ENCODE results near the gene MAPKAP1.

Gene MAPKAP1

DNA sequence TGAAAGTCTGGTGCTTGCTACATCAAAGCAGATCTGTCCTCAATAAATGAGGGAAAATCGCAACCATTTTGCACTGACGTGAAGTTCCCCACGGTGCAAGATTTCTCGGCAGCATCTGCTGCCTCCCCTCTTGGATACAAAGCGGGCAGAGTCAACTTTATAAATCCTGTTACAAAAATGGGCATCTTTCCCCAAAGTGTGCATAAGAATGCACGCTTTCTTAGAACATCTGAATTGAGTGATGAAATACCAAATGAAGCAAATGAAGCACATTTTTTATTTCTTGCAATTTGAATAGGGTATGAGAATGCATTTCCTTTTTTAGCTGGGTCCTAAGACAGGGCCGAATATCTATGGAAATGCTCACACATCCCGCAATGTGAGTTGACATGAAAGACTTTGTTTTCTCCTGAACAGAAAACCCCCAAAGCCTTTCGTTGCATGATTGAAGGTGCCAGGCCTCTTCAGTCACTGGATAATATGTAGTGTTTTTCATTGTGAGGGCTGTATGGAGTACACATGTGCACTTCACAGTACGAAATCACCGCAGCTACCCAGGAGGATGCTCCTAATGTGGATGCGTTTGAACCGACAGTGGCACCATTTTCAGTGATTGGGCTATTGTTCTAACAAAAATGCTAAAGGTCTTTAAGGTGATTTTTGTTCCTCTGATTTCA is 19.6 kb upstream of the MAPKAP1 start:
- no peak overlapping the region for H3K18ac ChIP-seq (ENCODE audit: low read length)
- no peaks in the 10 kb centered on the region for H3K36me3 ChIP-seq (ENCODE audit: control insufficient read depth, insufficient read depth, low read length)
- H4K8ac ChIP-seq (ENCODE audit: low read depth, low read length) = no peak overlapping the region
- H2AK5ac ChIP-seq (ENCODE audit: low read length) = no peak overlapping the region
- no peak overlapping the region for H3K4me3 ChIP-seq (ENCODE audit: low read length)
- no peak overlapping the region for H3K4ac ChIP-seq (ENCODE audit: low read depth, low read length)
- no peaks in the 10 kb centered on the region for H3K79me1 ChIP-seq (ENCODE audit: low read length)
- H2BK15ac ChIP-seq (replicated peaks; ENCODE audit: low read depth) = no peak overlapping the region
- H4K5ac ChIP-seq (ENCODE audit: low read length) = no peak overlapping the region
- no peak for DNase-seq
- no peaks in the 10 kb centered on the region for H3K79me2 ChIP-seq (ENCODE audit: control insufficient read depth, insufficient read depth, low read length)
- H3K27me3 ChIP-seq (ENCODE audit: insufficient read depth, low read length, poor library complexity) = no peaks in the 10 kb centered on the region
- no peak overlapping the region for H3K4me2 ChIP-seq (ENCODE audit: low read length)
- no peak overlapping the region for H2BK120ac ChIP-seq (ENCODE audit: low read depth, low read length)
- no peak overlapping the region for H3K56ac ChIP-seq (ENCODE audit: low read length)
- no peak overlapping the region for H2BK5ac ChIP-seq (ENCODE audit: low read length)
- H3K27ac ChIP-seq (ENCODE audit: low read depth, low read length) = no peak overlapping the region
- no CpG with 5 or more reads among the region's 13 CpGs for WGBS (ENCODE audit: extremely low coverage, insufficient coverage, low lambda C conversion rate)
- no peaks in the 10 kb centered on the region for H3K4me1 ChIP-seq (ENCODE audit: control insufficient read depth, low read depth, low read length)
- no peak overlapping the region for H3K23ac ChIP-seq (ENCODE audit: low read length)
- no peak overlapping the region for H3K9ac ChIP-seq (ENCODE audit: low read length)

DNA sequence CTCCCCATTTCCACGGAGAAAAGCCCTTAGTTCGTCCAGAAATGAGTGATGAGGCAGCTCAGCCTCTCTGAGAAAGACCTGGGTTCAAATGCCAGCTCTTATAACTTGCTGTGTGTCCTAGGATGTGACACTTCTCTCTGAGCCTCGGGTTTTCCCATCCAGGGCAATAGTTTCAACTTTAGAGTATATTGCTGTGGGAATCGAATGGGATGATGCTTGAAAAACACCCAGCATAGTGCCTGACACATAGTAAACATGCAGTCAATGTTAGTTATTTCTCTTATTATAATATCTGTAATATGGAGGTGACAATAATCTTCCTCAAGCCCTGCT is 430 bp upstream of the MAPKAP1 start:
- Histone ChIP-seq H2AK5ac (ENCODE audit: low read length) (no peak overlapping the region), H3K4me2 (ENCODE audit: low read length) (peak overlapping the region; percentile 9), H3K4ac (ENCODE audit: low read depth, low read length) (peak overlapping the region; percentile 2), H2BK5ac (ENCODE audit: low read length) (no peak overlapping the region), H3K23ac (ENCODE audit: low read length) (no peak overlapping the region), H3K9ac (ENCODE audit: low read length) (peak overlapping the region; percentile 61), H3K18ac (ENCODE audit: low read length) (peak overlapping the region; percentile 44), H3K27me3 (ENCODE audit: insufficient read depth, low read length, poor library complexity) (no peaks in the 10 kb centered on the region), H3K4me1 (ENCODE audit: control insufficient read depth, low read depth, low read length) (peaks cover 7% of the 10 kb centered on the region), H3K79me1 (ENCODE audit: low read length) (peaks cover 10% of the 10 kb centered on the region), H3K56ac (ENCODE audit: low read length) (peak overlapping the region; percentile 80), H3K4me3 (ENCODE audit: low read length) (no peak overlapping the region), H4K5ac (ENCODE audit: low read length) (no peak overlapping the region), H4K8ac (ENCODE audit: low read depth, low read length) (no peak overlapping the region), H2BK120ac (ENCODE audit: low read depth, low read length) (no peak overlapping the region), H3K36me3 (ENCODE audit: control insufficient read depth, insufficient read depth, low read length) (no peaks in the 10 kb centered on the region), H3K79me2 (ENCODE audit: control insufficient read depth, insufficient read depth, low read length) (peaks cover 28% of the 10 kb centered on the region), H2BK15ac (replicated peaks; ENCODE audit: low read depth) (no peak overlapping the region), H3K27ac (ENCODE audit: low read depth, low read length) (no peak overlapping the region)
- DNase-seq = no peak
- no CpG with 5 or more reads among the region's 4 CpGs for WGBS (ENCODE audit: extremely low coverage, insufficient coverage, low lambda C conversion rate)

DNA sequence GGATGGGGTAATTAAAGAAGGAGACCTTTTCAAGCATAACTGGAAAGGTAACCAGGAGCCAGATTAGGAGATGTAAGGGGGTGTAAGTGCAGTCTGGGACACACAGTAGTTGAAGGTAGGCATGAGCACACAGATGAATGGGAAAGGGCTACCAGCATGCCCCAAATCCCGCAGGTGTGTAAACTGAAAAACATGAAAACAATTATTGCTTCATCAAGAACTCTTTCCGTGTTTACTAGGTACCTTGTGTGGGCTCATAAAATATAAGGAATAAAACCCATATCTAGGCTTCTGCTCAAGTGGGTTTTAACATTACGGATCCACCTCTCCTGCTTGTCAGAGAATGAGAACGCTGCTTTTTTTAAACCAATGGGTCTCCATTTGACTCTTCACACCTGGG is 1.1 kb downstream of the MAPKAP1 start:
- H3K27me3 ChIP-seq (ENCODE audit: insufficient read depth, low read length, poor library complexity) = no peaks in the 10 kb centered on the region
- no peak overlapping the region for H2BK120ac ChIP-seq (ENCODE audit: low read depth, low read length)
- H3K79me1 ChIP-seq (ENCODE audit: low read length) = peaks cover 10% of the 10 kb centered on the region
- peak overlapping the region; percentile 67 for H3K4me2 ChIP-seq (ENCODE audit: low read length)
- no peak overlapping the region for H2BK5ac ChIP-seq (ENCODE audit: low read length)
- H3K36me3 ChIP-seq (ENCODE audit: control insufficient read depth, insufficient read depth, low read length) = no peaks in the 10 kb centered on the region
- peak overlapping the region; percentile 53 for H3K56ac ChIP-seq (ENCODE audit: low read length)
- no peak overlapping the region for H2BK15ac ChIP-seq (replicated peaks; ENCODE audit: low read depth)
- H3K79me2 ChIP-seq (ENCODE audit: control insufficient read depth, insufficient read depth, low read length) = peaks cover 28% of the 10 kb centered on the region
- peak overlapping the region; percentile 60 for H2AK5ac ChIP-seq (ENCODE audit: low read length)
- no peak overlapping the region for H3K18ac ChIP-seq (ENCODE audit: low read length)
- H4K8ac ChIP-seq (ENCODE audit: low read depth, low read length) = no peak overlapping the region
- DNase-seq = no peak
- no peak overlapping the region for H3K4ac ChIP-seq (ENCODE audit: low read depth, low read length)
- no peak overlapping the region for H3K23ac ChIP-seq (ENCODE audit: low read length)
- H3K9ac ChIP-seq (ENCODE audit: low read length) = peak overlapping the region; percentile 90
- no CpG with 5 or more reads among the region's 4 CpGs for WGBS (ENCODE audit: extremely low coverage, insufficient coverage, low lambda C conversion rate)
- no peak overlapping the region for H3K4me3 ChIP-seq (ENCODE audit: low read length)
- no peak overlapping the region for H3K27ac ChIP-seq (ENCODE audit: low read depth, low read length)
- H3K4me1 ChIP-seq (ENCODE audit: control insufficient read depth, low read depth, low read length) = peaks cover 9% of the 10 kb centered on the region
- no peak overlapping the region for H4K5ac ChIP-seq (ENCODE audit: low read length)

DNA sequence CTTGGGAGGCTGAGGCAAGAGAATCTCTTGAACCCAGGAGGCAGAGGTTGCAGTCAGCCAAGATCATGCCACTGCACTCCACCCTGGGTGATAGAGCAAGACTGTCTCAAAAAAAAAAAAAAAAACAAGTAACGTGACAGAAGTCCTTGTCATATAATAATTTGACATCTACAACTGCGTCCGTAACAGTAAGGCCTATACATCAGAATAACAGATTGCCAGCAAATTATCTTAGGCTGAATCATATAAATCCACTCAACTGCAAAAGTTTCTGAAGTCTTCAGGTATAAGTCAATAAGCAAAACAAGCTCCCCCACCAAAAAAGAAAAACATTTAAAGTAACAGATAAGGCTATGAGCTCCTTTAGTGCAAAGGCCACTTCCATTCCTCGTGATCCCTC is 3.3 kb downstream of the MAPKAP1 start:
- WGBS (ENCODE audit: extremely low coverage, insufficient coverage, low lambda C conversion rate) = no CpG with 5 or more reads among the region's 4 CpGs
- H3K27ac ChIP-seq (ENCODE audit: low read depth, low read length) = no peak overlapping the region
- H2AK5ac ChIP-seq (ENCODE audit: low read length) = no peak overlapping the region
- H3K36me3 ChIP-seq (ENCODE audit: control insufficient read depth, insufficient read depth, low read length) = no peaks in the 10 kb centered on the region
- H3K9ac ChIP-seq (ENCODE audit: low read length) = no peak overlapping the region
- peaks cover 10% of the 10 kb centered on the region for H3K79me1 ChIP-seq (ENCODE audit: low read length)
- H3K79me2 ChIP-seq (ENCODE audit: control insufficient read depth, insufficient read depth, low read length) = peaks cover 38% of the 10 kb centered on the region
- no peak overlapping the region for H3K23ac ChIP-seq (ENCODE audit: low read length)
- H4K8ac ChIP-seq (ENCODE audit: low read depth, low read length) = no peak overlapping the region
- H3K27me3 ChIP-seq (ENCODE audit: insufficient read depth, low read length, poor library complexity) = no peaks in the 10 kb centered on the region
- no peak overlapping the region for H3K4me3 ChIP-seq (ENCODE audit: low read length)
- H2BK120ac ChIP-seq (ENCODE audit: low read depth, low read length) = no peak overlapping the region
- H3K56ac ChIP-seq (ENCODE audit: low read length) = no peak overlapping the region
- no peak overlapping the region for H2BK15ac ChIP-seq (replicated peaks; ENCODE audit: low read depth)
- no peak overlapping the region for H2BK5ac ChIP-seq (ENCODE audit: low read length)
- no peak overlapping the region for H4K5ac ChIP-seq (ENCODE audit: low read length)
- H3K18ac ChIP-seq (ENCODE audit: low read length) = no peak overlapping the region
- H3K4me1 ChIP-seq (ENCODE audit: control insufficient read depth, low read depth, low read length) = peaks cover 9% of the 10 kb centered on the region
- H3K4me2 ChIP-seq (ENCODE audit: low read length) = no peak overlapping the region
- no peak overlapping the region for H3K4ac ChIP-seq (ENCODE audit: low read depth, low read length)
- no peak for DNase-seq

DNA sequence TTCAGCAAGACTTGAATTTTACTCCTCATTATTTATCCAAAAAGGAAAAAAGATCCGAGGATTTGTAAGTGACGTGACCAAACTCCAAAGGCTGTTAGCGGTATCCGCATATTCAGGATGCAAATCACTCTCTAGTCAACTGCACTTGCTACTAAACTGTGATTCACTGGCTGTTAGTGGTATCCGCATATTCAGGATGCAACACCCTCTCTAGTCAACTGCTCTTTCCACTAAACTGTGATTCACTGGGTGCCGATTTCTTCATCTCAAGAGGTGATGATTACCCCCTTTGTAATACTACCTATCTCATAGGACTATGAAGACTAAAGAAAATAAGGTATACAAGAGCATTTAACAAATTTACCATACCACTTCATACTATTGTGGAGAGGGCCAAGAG is 5.7 kb downstream of the MAPKAP1 start:
- no peak overlapping the region for H2BK15ac ChIP-seq (replicated peaks; ENCODE audit: low read depth)
- no peak overlapping the region for H3K27ac ChIP-seq (ENCODE audit: low read depth, low read length)
- no peak overlapping the region for H3K56ac ChIP-seq (ENCODE audit: low read length)
- H2BK120ac ChIP-seq (ENCODE audit: low read depth, low read length) = no peak overlapping the region
- H3K79me1 ChIP-seq (ENCODE audit: low read length) = peaks cover 7% of the 10 kb centered on the region
- peak; percentile 90 for DNase-seq
- no peak overlapping the region for H4K8ac ChIP-seq (ENCODE audit: low read depth, low read length)
- no peak overlapping the region for H4K5ac ChIP-seq (ENCODE audit: low read length)
- WGBS (ENCODE audit: extremely low coverage, insufficient coverage, low lambda C conversion rate) = no CpG with 5 or more reads among the region's 6 CpGs
- H3K79me2 ChIP-seq (ENCODE audit: control insufficient read depth, insufficient read depth, low read length) = peaks cover 40% of the 10 kb centered on the region
- H2AK5ac ChIP-seq (ENCODE audit: low read length) = no peak overlapping the region
- H2BK5ac ChIP-seq (ENCODE audit: low read length) = no peak overlapping the region
- H3K27me3 ChIP-seq (ENCODE audit: insufficient read depth, low read length, poor library complexity) = no peaks in the 10 kb centered on the region
- H3K36me3 ChIP-seq (ENCODE audit: control insufficient read depth, insufficient read depth, low read length) = no peaks in the 10 kb centered on the region
- H3K4me1 ChIP-seq (ENCODE audit: control insufficient read depth, low read depth, low read length) = peaks cover 9% of the 10 kb centered on the region
- H3K23ac ChIP-seq (ENCODE audit: low read length) = no peak overlapping the region
- H3K4me2 ChIP-seq (ENCODE audit: low read length) = no peak overlapping the region
- H3K9ac ChIP-seq (ENCODE audit: low read length) = no peak overlapping the region
- no peak overlapping the region for H3K18ac ChIP-seq (ENCODE audit: low read length)
- no peak overlapping the region for H3K4ac ChIP-seq (ENCODE audit: low read depth, low read length)
- no peak overlapping the region for H3K4me3 ChIP-seq (ENCODE audit: low read length)

DNA sequence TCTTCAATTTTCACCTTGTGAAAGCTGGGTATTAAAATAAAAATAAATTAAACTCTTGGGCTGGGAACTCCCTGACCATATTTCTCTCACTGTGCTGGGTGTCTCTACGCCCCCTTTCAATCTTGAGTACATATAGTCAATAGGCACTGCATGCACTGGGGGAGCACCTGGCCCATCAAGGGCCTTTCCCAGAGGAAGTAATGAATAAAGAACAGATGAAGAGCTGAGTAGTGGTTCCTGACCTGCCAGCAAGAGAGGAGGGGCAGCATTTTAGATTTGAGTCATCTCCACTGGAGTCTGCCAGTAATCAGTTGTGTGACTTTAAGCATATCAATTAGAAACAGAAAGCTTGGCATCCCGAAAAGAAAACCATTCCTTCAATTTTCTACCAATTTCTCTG is 6.2 kb downstream of the MAPKAP1 start:
- Histone ChIP-seq H3K79me2 (ENCODE audit: control insufficient read depth, insufficient read depth, low read length) (peaks cover 34% of the 10 kb centered on the region), H3K79me1 (ENCODE audit: low read length) (peaks cover 1% of the 10 kb centered on the region), H3K4ac (ENCODE audit: low read depth, low read length) (no peak overlapping the region), H3K56ac (ENCODE audit: low read length) (no peak overlapping the region), H3K4me2 (ENCODE audit: low read length) (no peak overlapping the region), H3K27ac (ENCODE audit: low read depth, low read length) (no peak overlapping the region), H3K23ac (ENCODE audit: low read length) (no peak overlapping the region), H2BK15ac (replicated peaks; ENCODE audit: low read depth) (no peak overlapping the region), H3K4me1 (ENCODE audit: control insufficient read depth, low read depth, low read length) (peaks cover 4% of the 10 kb centered on the region), H2AK5ac (ENCODE audit: low read length) (no peak overlapping the region), H2BK120ac (ENCODE audit: low read depth, low read length) (no peak overlapping the region), H3K18ac (ENCODE audit: low read length) (no peak overlapping the region), H3K9ac (ENCODE audit: low read length) (no peak overlapping the region), H2BK5ac (ENCODE audit: low read length) (no peak overlapping the region), H3K4me3 (ENCODE audit: low read length) (no peak overlapping the region), H4K5ac (ENCODE audit: low read length) (no peak overlapping the region), H3K36me3 (ENCODE audit: control insufficient read depth, insufficient read depth, low read length) (no peaks in the 10 kb centered on the region), H4K8ac (ENCODE audit: low read depth, low read length) (no peak overlapping the region), H3K27me3 (ENCODE audit: insufficient read depth, low read length, poor library complexity) (no peaks in the 10 kb centered on the region)
- WGBS (ENCODE audit: extremely low coverage, insufficient coverage, low lambda C conversion rate) = no CpG with 5 or more reads among the region's 2 CpGs
- DNase-seq = peak; percentile 59
